GM19468 (cell line): ENCODE data around the gene PRDM16.

Source experiments
- ATAC-seq: cut with Tn5 transposase; IDR thresholded peaks from one replicate; pipeline ENCODE4 v1.9.1; 2021; ENCODE audit warnings: mild to moderate bottlenecking, moderate library complexity, moderate number of reproducible peaks; ENCODE audit not compliant: unreplicated experiment; ENCODE audit errors: extremely low read depth

Gene PRDM16

DNA sequence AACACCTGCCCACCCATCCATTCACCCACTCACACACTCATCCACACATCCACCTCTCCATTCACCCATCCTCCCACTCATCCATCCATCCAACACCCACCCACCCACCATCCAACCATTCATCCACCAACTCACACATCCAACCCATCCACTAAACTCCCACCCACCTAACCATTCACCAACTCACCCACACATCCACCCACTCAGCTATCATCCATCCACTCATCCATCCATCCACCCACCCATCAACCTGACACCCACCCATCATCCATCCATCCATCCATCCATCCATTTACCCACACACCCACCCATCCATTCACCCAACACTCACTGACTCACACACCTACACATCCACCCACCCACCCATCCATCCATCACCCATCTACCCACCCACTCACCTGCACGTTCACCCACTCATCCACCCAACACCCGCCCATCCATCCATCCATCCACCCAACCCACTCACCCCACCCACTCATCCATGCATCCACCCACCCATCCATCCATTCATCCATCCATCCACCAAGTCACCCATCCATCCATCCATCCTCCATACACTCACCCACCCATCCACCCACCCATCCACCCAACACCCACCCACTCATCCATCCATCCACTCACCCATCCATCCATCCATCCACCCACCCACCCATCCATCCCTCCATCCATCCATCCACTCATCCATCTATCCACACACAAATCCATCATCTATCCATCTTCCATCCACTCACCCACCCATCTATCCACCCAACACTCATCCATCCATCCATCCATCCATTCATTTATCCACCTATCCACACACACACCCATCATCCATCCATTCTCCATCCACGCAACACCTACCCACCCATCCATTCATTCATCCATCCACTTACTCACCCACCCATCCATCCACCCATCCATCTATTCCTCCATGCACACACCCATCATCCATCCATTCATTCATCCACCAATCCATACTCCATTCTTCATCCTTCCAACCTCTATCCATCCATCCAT is 17.4 kb upstream of the PRDM16 start:
- ATAC-seq, result no peak

DNA sequence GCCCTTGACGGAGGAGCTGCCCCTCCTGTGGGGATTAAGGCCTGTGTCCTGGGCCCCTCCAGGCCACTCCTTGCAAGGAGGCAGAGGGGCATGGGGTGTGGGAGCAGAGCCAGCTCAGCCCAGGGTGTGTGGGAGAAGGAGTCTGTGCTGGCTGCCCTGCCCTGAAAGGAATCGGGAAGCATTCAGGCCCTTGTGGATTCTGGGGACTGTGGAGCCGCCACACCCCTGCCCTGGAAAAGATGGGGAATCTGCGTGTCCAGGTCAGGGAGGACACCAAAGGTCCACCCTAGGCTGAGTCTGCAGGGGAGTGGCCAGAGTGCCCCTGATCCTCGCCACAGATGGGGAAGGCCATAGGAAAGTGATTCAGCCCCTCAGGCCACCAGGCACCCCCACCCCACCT is 16.5 kb upstream of the PRDM16 start:
- no peak for ATAC-seq

DNA sequence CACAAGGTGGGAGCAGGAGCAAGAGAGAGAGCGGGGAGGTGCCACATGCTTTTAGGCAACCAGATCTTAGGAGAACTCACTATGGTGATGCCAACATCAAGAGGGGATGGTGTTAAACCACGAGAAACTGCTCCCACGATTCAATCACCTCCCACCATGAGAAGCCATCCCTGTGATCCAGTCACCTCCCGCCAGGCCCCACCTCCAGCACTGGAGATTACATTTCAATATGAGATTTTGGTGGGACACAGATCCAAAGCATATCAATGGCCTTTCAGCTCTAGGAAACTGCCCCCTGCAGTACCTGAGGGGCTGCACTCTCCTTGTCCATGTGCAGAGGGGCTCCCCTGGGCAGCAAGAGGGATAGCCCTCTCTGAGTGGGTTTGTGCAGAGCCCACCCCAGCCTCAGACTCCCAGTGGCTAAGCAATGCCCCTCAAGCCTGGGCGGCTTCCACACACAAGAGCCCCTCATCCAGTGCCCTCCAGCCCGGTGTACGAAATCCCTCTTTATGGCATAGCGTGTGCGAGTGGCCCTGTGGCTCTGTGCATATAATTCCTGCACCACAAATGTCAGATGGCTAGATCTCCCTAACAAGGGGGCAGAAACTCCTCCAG is 15.5 kb upstream of the PRDM16 start:
- ATAC-seq, result no peak

DNA sequence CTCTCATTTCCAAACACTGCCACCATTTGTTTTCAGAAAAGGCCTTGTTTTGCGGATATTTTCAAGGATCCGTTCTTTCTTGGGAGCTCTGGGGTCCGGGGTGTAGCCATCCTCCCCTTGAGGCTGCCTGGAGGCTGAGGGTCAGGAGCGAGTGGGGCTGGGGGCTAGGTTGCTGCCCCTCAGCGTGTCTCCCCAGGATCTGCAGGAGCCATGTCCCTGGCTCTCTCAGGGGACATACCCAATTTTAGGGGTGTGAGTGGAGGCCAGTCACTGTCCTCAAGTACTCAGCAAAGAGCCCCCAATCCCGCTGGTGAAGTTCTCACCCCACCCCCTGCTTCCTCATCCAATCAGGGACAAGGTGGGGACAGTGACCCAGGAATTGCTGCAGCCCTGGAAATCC is 15.0 kb upstream of the PRDM16 start:
- ATAC-seq, result no peak

DNA sequence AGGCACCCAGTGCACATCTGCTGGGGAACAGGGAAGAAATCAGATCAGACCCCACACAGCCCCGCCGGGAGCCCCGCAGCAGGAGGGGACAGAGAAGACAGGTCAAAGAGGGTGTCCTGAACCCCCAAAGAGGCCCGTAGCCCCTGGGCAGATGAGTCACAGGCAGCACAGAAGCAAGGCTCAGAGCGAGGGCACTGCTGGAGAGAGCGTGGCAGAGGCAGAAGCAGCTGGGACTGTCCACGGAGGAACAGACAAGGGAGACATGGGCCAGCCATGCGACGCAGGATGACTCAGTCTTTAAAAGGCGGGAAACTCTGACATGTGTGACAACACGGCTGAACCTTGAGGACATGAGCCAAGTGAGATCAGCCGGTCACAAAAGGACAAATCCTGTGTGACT is 14.5 kb upstream of the PRDM16 start:
- ATAC-seq, result no peak

DNA sequence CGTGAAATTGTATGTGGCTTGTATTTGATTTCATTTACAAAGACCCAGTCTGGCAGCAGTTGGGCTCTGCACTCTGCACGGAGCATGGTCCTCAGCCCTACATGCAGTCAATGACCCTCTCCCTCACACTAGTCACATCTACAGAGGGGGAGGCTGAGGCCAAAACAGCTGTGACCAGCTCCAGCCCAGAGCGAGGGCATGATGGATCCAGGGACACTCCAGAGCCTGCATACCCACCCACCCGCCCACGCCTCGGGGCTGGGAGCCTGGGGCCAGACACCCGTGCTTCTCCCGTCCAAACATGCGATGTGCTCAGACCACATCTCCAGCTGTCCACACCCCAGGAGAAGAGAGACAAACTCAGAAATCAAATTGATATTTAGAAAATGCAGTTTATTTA is 14.0 kb upstream of the PRDM16 start:
- ATAC-seq, result no peak

DNA sequence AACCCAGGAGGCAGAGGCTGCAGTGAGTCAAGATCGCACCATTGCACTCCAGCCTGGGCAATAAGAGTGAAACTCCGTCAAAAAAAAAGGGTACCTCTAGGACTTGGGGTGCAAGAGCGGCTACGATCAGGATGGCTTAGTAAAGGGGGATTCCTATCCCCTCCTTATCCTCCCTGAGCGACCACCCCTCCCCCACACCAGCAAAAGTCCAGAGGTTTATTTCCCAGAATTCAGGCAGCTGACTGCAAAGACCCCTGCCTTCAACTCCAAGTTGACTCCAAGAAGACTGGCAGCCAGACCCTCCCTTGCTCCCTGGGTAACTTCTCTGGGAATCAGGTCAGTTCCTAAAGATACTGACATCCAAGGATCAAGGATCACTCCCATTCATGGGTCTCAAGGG is 12.4 kb upstream of the PRDM16 start:
- ATAC-seq, result no peak

DNA sequence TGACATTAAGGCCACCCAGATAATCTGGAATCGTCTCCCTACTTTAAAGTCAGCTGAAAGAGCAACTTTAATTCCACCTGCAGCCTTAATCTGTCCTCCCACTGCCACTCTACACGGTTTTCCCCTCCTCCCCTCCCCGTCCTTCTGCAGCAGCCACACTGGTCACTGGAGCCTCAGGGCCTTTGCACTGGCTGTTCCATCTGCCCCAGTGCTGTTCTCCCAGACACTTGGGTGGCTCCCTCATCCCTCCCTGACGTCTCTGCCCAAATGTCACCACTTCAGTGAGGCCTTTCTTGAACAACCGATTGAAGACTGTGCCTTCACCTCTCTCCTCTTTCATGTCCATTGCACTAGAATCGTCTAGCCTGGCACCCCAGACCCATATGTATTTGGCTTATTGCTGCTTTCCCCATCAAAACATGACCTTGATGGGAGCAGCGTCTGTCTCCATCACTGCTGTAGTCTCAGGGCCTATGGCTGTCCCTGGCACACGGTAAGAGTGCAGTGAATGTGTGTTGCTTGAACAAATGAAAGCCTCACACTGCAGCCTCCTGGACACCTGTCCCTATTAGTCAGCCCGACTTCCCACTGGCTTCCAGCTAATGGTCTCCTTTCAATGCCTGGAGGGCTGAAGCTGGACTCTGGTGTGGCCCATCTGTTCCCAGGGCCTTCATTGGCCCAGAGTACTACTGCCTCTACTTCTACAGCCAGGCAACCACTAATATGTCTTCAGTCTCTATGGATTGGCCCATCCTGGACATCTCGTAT is 10.6 kb upstream of the PRDM16 start:
- ATAC-seq, result no peak

DNA sequence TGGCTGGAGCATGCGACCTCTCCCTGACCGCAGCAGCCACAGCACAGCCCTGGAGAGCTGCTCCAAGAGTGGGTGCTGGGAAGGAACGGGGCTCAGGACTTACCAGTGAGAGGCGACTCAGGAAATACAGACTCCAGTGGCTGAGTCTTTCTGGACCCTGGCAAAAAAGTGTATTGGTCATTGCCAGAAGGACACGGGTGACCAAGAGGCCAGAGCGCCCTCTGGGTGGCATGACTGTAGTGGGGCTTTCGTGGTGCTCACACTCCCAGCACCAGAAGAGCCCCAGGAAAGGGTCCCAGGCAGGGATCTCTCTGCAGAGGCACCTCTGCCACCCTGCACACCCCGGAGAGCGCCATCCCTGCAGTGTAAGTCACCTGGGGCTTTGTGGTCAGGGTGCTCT is 8.9 kb upstream of the PRDM16 start:
- ATAC-seq, result no peak

DNA sequence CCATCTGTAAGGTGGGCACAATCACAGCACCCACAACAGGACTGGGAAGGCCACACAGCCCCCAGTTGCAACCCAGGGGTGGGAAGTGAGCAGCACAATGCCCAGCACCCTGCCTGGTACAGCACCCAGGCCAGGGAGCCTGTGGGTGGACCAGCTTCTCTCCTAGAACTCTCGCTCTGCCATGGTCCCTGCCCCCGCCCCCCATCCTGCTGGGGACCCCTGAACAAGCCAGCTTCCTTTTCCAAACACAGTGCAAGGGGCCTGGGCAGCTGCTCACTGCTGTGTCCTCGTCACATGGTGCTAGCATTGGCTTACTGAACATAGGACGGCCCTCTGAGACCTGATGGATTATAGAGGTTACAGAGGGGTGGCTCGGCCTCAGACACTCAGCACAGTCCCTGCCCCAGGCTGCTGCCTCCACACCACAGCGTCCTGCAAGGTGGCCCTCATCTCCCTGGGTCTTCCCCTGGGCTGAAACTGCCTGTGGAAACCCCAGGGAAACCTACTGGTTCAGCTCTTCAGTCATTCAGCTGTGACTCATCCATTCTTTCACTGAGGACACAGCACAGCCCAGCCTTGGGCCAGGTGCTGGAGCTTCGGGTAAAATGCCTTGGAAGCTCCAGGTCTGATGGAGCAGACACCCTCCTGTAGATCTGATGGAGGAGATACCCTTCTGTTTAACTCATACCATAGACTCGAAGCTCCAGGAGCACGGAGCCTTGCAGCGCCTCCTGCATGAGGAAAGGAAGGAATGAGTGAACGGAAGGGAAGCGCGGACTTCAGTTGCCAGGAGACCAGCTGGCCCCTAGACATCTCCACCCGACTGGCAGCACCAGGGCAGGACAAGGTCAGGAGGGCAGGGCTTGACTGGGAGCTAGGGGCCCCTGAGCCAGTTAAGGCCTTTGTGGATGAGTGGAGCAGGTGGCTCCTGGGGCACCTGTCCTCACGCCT is 8.1 kb upstream of the PRDM16 start:
- ATAC-seq, result no peak

DNA sequence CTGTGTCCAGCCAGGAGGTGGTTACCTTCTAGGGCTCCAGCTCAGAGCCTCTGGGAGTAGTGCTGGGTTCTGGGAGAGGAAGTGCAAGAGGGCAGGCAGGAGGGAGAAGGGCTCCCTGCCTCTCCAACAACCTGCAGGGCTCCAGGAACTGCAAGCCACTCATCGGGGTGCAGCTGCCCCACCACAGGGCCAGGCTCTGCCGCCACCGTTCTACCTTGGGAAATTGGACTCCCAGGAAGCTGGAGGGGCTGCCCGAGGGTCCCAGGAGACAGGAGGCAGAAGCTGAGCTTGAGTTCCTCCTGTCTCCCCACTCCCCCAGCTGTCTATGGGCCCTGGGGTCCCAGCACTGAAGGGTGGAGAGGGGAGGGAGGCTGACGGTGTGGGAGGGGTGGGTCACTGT is 7.4 kb upstream of the PRDM16 start:
- no peak for ATAC-seq

DNA sequence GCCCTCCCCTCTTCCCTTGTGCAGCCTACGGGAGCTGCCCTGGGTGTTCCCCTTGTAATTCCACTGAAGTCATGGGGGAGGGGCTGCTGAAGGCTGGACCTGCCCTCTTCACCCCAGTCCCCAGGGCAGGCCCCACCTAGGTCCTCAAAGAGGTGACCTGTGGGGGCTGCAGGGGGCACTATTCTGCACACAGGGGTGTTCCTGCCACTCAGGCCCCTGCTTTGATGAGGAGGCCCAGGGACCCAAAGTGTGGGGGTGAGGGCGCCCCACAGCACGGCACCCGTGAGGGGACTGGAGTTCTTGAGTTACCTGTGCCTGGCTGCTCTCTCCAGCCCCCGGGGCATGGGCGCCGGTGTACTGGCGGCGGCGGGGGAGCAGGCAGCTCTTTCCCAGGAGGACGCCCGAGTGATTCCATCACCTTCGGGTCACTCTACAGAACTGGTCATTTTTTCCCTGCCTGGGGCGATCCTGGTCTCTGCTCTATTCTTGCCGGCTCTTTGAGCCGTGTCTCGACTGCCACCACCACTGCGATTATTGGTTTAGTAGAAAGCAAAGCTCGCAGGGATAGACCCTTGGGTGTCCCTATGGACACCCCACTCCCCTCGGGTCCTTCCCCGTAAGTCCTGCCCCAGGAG is 6.9 kb upstream of the PRDM16 start:
- no peak for ATAC-seq

DNA sequence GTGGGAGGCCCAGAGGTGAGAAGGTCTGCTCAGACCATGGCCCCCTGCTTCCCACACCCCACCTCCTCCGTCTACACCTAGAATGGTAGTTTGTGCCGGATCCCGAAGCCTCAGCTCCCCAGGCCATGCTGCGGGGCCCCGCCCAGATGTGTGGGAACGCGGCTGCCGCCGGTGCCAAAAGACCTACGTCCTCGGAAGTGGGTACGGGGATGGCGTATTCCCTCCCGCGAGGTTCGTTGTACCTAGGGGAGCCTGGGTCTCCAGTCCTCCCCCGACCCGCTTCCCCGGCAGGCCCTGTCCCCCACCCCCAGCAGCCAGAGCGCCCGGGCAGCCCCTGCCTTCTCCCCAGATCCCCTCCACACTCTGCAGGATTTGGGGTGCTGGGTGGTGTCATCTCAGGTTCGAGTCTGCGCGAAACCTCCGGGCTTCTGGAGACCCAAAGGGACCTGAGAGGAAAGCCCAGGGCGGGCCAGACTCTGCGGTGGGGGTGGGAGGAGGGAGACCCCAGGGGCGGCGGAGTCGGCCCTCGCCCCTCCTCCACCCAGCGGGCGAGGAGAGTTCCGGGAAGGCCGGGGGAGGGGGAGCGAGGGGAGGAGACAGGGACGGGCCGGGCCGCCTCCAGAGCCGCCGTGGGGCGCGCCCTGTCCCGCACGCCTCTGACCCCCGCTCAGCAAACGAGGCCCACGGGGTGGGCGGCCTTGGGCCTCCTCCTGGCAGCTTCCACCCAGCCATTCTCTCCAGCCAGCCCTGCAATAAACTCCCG is 6.2 kb upstream of the PRDM16 start:
- ATAC-seq, result no peak

DNA sequence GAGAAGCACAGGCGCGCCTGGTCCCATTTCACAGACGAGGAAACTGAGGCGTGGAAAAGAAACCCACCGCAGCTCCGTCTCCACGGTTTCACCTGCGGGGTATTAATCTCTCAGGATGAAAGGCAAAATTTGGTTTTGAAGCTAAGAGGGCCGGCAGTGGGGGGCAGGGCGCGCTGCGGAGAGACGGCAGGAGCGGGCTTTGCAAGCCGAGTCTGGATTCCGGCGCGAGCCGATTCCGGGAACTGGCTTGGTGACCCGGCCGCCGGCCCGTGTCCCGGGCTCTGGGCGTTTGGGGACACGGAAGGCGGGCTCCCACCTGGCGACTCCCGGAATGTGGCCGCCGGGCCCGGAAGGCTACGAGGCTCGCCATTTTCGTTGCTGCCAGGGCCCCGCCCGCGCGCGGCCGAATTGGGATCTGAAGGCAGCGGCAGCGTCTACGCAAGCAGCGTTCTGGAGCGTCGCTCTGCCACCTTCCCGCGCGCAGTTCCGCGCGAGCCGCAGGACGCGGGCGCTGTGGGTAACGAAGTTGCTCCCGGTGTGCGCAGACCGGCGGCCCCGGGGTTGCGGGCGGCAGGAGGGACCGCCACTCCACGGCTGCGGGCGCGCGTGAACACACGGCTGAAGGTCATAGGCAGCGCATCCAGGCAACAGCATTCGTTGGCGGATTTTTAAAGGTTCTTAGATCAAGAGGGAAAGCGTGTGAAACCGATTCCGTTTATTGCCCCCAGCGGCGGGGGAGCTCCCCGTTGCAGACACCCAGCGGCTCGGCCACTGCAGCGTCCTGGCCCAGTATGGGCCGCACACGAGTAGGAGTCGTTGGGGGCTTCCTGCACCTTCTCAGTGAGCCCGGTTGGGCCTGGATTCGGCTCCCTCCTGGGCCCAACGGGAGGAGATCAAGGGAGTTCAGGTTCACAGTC is 5.4 kb upstream of the PRDM16 start:
- no peak for ATAC-seq

DNA sequence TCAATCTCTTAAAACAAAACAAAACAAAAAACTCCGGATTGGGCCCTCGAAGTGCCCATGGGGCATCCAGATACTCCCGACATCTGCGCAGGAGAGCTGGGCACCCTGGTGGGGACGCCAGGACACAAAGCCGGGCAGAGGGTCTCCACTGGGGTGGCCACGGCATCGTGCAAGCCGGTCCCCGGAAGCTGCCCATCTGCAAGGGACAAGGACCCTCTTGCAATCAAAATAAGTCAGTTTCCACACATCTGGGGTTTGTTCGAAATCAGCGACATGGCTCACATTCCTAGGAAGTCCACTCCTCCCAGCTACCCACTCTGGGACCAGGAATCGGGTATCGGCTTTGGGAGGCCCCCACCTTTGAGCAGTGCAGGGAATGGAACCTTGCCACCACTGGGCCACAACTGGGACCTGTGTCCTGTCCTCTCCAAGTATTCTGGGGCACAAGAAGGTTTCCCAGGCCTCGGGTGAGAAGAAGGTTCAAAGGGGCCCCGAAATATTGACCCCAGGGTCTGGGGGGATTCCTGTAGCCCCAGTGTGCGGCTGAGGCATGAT is 4.6 kb upstream of the PRDM16 start:
- ATAC-seq, result no peak

DNA sequence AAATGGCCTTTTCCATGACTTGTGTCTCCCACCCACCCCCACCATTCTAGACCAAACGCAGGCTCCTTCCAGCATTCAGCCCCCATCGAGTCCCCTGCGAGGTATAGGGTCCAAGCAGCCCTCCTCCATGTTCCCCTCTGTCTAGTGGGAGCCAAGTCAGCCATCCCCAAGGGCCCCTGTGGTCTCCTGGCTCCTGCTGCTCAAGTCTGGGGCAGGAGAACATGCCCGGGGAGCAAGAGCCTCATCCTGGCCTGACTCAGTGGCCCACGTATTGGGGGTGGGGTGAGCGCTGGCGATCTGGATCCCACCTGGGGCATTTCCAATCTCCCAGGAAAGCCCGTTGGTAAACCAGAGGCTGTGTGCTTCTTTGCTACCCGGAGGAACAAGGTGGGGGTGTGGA is 4.1 kb upstream of the PRDM16 start:
- no peak for ATAC-seq

DNA sequence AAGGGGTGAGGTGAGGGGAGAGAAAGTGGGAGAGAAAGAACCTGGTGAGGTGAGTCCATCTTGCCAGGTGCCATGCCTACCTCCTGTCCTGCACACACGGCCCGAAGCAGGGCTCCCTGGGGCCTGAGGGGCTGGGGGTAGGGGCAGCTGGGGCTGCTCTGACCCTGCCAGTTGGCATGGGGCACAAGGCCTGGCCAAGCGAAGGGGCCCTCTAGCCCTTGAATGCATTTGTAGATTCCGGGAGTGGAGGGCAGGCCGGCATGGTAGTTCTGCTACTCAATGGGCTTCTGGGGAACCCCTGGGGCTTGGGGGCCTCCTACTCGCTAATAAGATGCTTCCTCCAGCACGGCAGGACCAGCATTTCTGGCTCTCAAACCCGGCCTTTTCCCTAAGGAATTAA is 3.6 kb upstream of the PRDM16 start:
- ATAC-seq, result no peak
